Activated CD8-positive, alpha-beta memory T cell treated with anti-CD3 and anti-CD28 coated beads, Interleukin-2, amount 10 ng/mL, durations not matched to agents 7 days and 5 days (primary cell): Measurements from ENCODE around the gene FAHD1. TPM values are rescaled to one million over a fixed set of nuclear protein-coding genes. Genes with fewer than 3 reads are reported as not detected.
A peak's percentile ranks its signal among the peaks of the same experiment; 100 is the strongest.

Experiments used
- ATAC-seq: fragments of 150-1000 bp; cut with Tn5 transposase; one replicate; pipeline ENCODE4 v1.10.0; 2021; ENCODE audit warnings: moderate library complexity
- CTCF ChIA-PET: fragments of 350-600 bp; sonication (Branson Sonifier 250); formaldehyde crosslinking; loops from one replicate; lab custom pipeline; 2021; ENCODE audit warnings: antibody characterized with exemption; lab: Charles Lee
- DNase-seq: peaks from one replicate; pipeline ENCODE4 v3.0.0-alpha.2; 2020
- H3K27ac Mint-ChIP-seq: one replicate; pipeline ENCODE4 v1.8.0; 2021; ENCODE audit warnings: mild to moderate bottlenecking, mixed read lengths
- H3K27me3 Mint-ChIP-seq: one replicate; pipeline ENCODE4 v1.8.0; 2021; ENCODE audit warnings: mixed read lengths
- H3K36me3 Mint-ChIP-seq: one replicate; pipeline ENCODE4 v1.8.0; 2021; ENCODE audit warnings: mild to moderate bottlenecking, mixed read lengths
- H3K4me1 Mint-ChIP-seq: one replicate; pipeline ENCODE4 v1.8.0; 2021; ENCODE audit warnings: mixed read lengths
- H3K4me3 Mint-ChIP-seq: one replicate; pipeline ENCODE4 v1.8.0; 2021; ENCODE audit warnings: mild to moderate bottlenecking, moderate library complexity, mixed read lengths
- H3K9me3 Mint-ChIP-seq: one replicate; pipeline ENCODE4 v1.8.0; 2022; ENCODE audit warnings: low read depth, mixed read lengths
- total RNA-seq, 2 experiments: library from RNA; stranded (reverse); gene quantifications; one replicate each; pipeline ENCODE4 v1.2.3, GENCODE V29; 2021

FAHD1 gene
- total RNA-seq, 2 experiments from 2014 or later: 11.3 to 12.9 TPM

GRCh38 chr16:1877089-1877488 is 50.1 kb downstream of the FAHD1 start:
- H3K36me3 Mint-ChIP-seq: no peaks in the 10 kb centered on the region

DNA sequence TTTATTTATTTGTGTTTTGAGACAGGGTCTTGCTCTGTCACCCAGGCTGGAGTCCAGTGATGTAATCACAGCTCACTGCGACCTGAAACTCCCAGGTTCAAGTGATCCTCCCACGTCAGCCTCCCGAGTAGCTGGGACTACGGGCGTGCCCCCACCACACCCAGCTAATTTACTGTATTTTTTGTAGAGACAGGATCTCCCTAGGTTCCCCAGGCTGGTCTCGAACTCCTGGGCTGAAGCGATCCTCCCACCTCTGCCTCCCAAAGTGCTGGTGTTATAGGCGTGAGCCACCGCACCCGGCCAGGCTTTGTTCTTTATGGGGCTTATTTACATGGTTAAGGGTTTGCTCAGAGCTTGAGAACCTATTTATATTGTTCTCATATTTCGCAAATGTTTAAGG is 50.8 kb downstream of the FAHD1 start:
- ATAC-seq: no peak
- no peak overlapping the region for H3K4me3 Mint-ChIP-seq
- peaks cover 29% of the 10 kb centered on the region for H3K27me3 Mint-ChIP-seq
- no peaks in the 10 kb centered on the region for H3K9me3 Mint-ChIP-seq
- DNase-seq: no peak
- CTCF ChIA-PET: interaction anchor here (1.3 to 1.4 kb wide), 3 partner anchors 15 to 263 kb away, joined by 4 to 5 read pairs (median 4); no protein-coding TSS in a partner anchor
- H3K36me3 Mint-ChIP-seq: no peaks in the 10 kb centered on the region
- peaks cover 11% of the 10 kb centered on the region for H3K4me1 Mint-ChIP-seq
- no peak overlapping the region for H3K27ac Mint-ChIP-seq

More at GRCh38 chr16:1877089-1877488, 50.1 kb downstream of the FAHD1 start:
- peak overlapping the region; percentile 31 for H3K27ac Mint-ChIP-seq
- no peak overlapping the region for H3K4me3 Mint-ChIP-seq
- H3K9me3 Mint-ChIP-seq: no peaks in the 10 kb centered on the region
- no peak for DNase-seq
- ATAC-seq: no peak
- H3K27me3 Mint-ChIP-seq: peaks cover 35% of the 10 kb centered on the region
- H3K4me1 Mint-ChIP-seq: peaks cover 15% of the 10 kb centered on the region
- CTCF ChIA-PET: interaction anchor here (1.6 to 2.9 kb wide), 2 partner anchors 14 to 52 kb away, joined by 5 to 9 read pairs; no protein-coding TSS in a partner anchor

DNA sequence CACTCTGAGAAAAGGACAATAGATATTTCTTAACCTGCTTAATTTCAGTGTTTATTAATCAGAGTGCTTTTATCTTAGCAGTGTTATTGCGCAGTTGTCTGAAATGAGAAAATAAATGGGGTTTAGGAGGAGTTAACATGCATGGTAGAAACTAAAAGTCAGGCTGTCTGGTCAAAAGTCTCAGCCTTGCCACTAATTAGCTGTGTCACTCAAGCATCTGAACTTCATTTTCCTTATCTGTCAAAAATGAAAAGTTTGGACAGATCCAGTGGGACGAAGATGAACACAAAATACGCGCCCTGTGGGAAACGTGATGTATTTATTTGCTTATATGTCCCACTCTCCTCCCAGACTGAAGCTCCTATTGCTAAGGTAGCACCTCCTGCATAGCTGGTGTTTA is 51.2 kb downstream of the FAHD1 start:
- DNase-seq (no peak), ATAC-seq (no peak)
- CTCF ChIA-PET: interaction anchor here (1.3 to 1.4 kb wide), 3 partner anchors 16 to 262 kb away, joined by 4 to 5 read pairs (median 4); no protein-coding TSS in a partner anchor
- Mint-ChIP-seq H3K4me3 (no peak overlapping the region), H3K27me3 (peaks cover 29% of the 10 kb centered on the region), H3K4me1 (peaks cover 11% of the 10 kb centered on the region), H3K27ac (no peak overlapping the region), H3K36me3 (no peaks in the 10 kb centered on the region), H3K9me3 (no peaks in the 10 kb centered on the region)

Other genes starting within 250 kb of the FAHD1 start
- 1 to 10 TPM; 6.3 to 8.3 TPM for gene IFT140, start 215.1 kb upstream of the FAHD1 start, total RNA-seq
- gene CRAMP1, start 214.8 kb upstream of the FAHD1 start, total RNA-seq: 10 to 100 TPM; 26.8 to 31.1 TPM
- gene JPT2, start 148.9 kb upstream of the FAHD1 start, total RNA-seq: 10 to 100 TPM; 55.0 to 62.4 TPM
- gene MAPK8IP3, start 121.0 kb upstream of the FAHD1 start, total RNA-seq: 100 to 1,000 TPM in 1 of 2 experiments, 10 to 100 TPM in 1; 78.9 to 101 TPM
- 10 to 100 TPM; 46.0 to 50.4 TPM for gene NME3, start 55.7 kb upstream of the FAHD1 start, total RNA-seq
- gene EME2, start 54.4 kb upstream of the FAHD1 start, total RNA-seq: 10 to 100 TPM; 22.3 to 34.6 TPM
- 100 to 1,000 TPM; 134 to 154 TPM for gene MRPS34, start 54.1 kb upstream of the FAHD1 start, total RNA-seq
- 10 to 100 TPM; 35.7 to 36.5 TPM for gene SPSB3, start 44.6 kb upstream of the FAHD1 start, total RNA-seq
- 10 to 100 TPM; 52.5 to 64.0 TPM for gene NUBP2, start 44.2 kb upstream of the FAHD1 start, total RNA-seq
- not detected for gene IGFALS, start 33.5 kb upstream of the FAHD1 start, total RNA-seq
- 10 to 100 TPM; 44.1 to 44.2 TPM for gene HAGH, start 381 bp upstream of the FAHD1 start, total RNA-seq
- not detected for gene MEIOB, start 45.0 kb downstream of the FAHD1 start, total RNA-seq
- gene HS3ST6, start 91.2 kb downstream of the FAHD1 start, total RNA-seq: not detected
- 10 to 100 TPM; 14.5 to 19.8 TPM for gene MSRB1, start 116.0 kb downstream of the FAHD1 start, total RNA-seq
- under 1 TPM in 1 of 2 experiments, not detected in 1; 0.42 TPM for gene RPL3L, start 127.5 kb downstream of the FAHD1 start, total RNA-seq
- gene NDUFB10, start 132.3 kb downstream of the FAHD1 start, total RNA-seq: 100 to 1,000 TPM; 148 to 158 TPM
- 1,000 to 10,000 TPM; 2,823 to 3,048 TPM for gene RPS2, start 137.6 kb downstream of the FAHD1 start, total RNA-seq
- not detected for gene RNF151, start 139.7 kb downstream of the FAHD1 start, total RNA-seq
- 10 to 100 TPM; 41.9 to 42.3 TPM for gene TBL3, start 144.8 kb downstream of the FAHD1 start, total RNA-seq
- under 1 TPM in 1 of 2 experiments, not detected in 1; 0.26 TPM for gene NOXO1, start 154.3 kb downstream of the FAHD1 start, total RNA-seq
- 10 to 100 TPM; 33.5 to 40.9 TPM for gene GFER, start 157.0 kb downstream of the FAHD1 start, total RNA-seq
- 10 to 100 TPM in 1 of 2 experiments, 1 to 10 TPM in 1; 6.4 to 17.6 TPM for gene SYNGR3, start 162.8 kb downstream of the FAHD1 start, total RNA-seq
- gene ZNF598, start 182.6 kb downstream of the FAHD1 start, total RNA-seq: 10 to 100 TPM; 76.2 to 94.5 TPM
- gene NPW, start 192.6 kb downstream of the FAHD1 start, total RNA-seq: 1 to 10 TPM; 1.1 to 6.3 TPM
- 1 to 10 TPM; 1.3 to 2.2 TPM for gene NHERF2, start 199.7 kb downstream of the FAHD1 start, total RNA-seq
- gene NTHL1, start 220.6 kb downstream of the FAHD1 start, total RNA-seq: 10 to 100 TPM; 34.3 to 37.5 TPM
- gene TSC2, start 220.8 kb downstream of the FAHD1 start, total RNA-seq: 100 to 1,000 TPM; 101 to 115 TPM